ENCODE results near the gene MEP1B.
"Not testable (repeated sequence)": the region's sequence is repeated elsewhere in the genome, so short reads cannot be mapped to it uniquely, and the experiment has no call there.

MEP1B gene

DNA sequence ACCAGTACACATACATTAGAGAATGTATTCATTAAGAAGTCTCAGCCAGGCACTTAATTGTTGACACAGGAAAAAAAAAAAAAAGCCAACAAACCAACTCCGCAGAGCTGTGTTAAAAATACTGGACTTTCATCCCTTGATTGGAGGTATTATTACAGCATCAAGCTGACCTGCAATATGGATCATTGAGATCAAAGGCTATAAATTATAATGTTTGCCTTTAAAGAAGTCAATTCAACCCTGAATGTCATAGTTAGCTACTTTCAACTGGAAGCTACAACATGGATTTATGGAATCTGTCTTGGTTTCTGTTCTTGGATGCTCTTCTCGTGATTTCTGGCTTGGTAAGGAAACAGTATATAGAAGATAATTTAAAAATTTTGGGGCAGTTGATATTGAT lies at the start of gene MEP1B:
Gene MEP1B (plus strand): TSS at position 250 of the 400 bp plus-strand sequence. CDS start 32 bp downstream, at position 282.
- Histone ChIP-seq H3K4me1 (ENCODE audit: control insufficient read depth in 1 of 2, insufficient read depth in 2 of 2, low read length in 2 of 2) (peaks cover 3 to 19% of the 10 kb centered on the region in 2 donors), H3K4me3 (ENCODE audit: low read depth in 1 of 2, low read length in 2 of 2) (peak within 1 kb of the TSS; percentile 63 to 64), H3K36me3 (ENCODE audit: control insufficient read depth in 1 of 2, insufficient read depth in 2 of 2, low read length in 2 of 2) (no peaks in the 10 kb centered on the region), H3K27ac (ENCODE audit: low read depth, low read length) (no peak within 1 kb of the TSS), H3K27me3 (ENCODE audit: control insufficient read depth in 1 of 2, insufficient read depth in 2 of 2, low read length in 2 of 2) (no peaks in the 10 kb centered on the region), H3K9ac (ENCODE audit: low read depth in 1 of 2, low read length in 2 of 2) (peak within 1 kb of the TSS in 1 of 2 donors; percentile 59), H3K9me3 (ENCODE audit: control insufficient read depth in 1 of 2, low read length in 2 of 2) (no peaks in the 10 kb centered on the region)

GRCh38 chr18:32148185-32148870 lies 41.5 kb upstream of the MEP1B start:
- H3K27ac ChIP-seq (ENCODE audit: low read depth, low read length): no peak overlapping the region
- H3K9me3 ChIP-seq (ENCODE audit: control insufficient read depth in 1 of 2, low read length in 2 of 2): no peaks in the 10 kb centered on the region
- H3K4me1 ChIP-seq (ENCODE audit: control insufficient read depth in 1 of 2, insufficient read depth in 2 of 2, low read length in 2 of 2): no peaks in the 10 kb centered on the region
- no peak overlapping the region for H3K4me3 ChIP-seq (ENCODE audit: low read depth in 1 of 2, low read length in 2 of 2)
- H3K9ac ChIP-seq (ENCODE audit: low read depth in 1 of 2, low read length in 2 of 2): no peak overlapping the region
- H3K36me3 ChIP-seq (ENCODE audit: control insufficient read depth in 1 of 2, insufficient read depth in 2 of 2, low read length in 2 of 2): no peaks in the 10 kb centered on the region
- H3K27me3 ChIP-seq (ENCODE audit: control insufficient read depth in 1 of 2, insufficient read depth in 2 of 2, low read length in 2 of 2): no peaks in the 10 kb centered on the region

- H3K4me1 ChIP-seq (ENCODE audit: control insufficient read depth in 1 of 2, insufficient read depth in 2 of 2, low read length in 2 of 2): no peaks in the 10 kb centered on the region
- no peaks in the 10 kb centered on the region for H3K9me3 ChIP-seq (ENCODE audit: control insufficient read depth in 1 of 2, low read length in 2 of 2)
- no peaks in the 10 kb centered on the region for H3K36me3 ChIP-seq (ENCODE audit: control insufficient read depth in 1 of 2, insufficient read depth in 2 of 2, low read length in 2 of 2)
- no peak overlapping the region for H3K9ac ChIP-seq (ENCODE audit: low read depth in 1 of 2, low read length in 2 of 2)
- H3K4me3 ChIP-seq (ENCODE audit: low read depth in 1 of 2, low read length in 2 of 2): no peak overlapping the region
- H3K27me3 ChIP-seq (ENCODE audit: control insufficient read depth in 1 of 2, insufficient read depth in 2 of 2, low read length in 2 of 2): no peaks in the 10 kb centered on the region
- no peak overlapping the region for H3K27ac ChIP-seq (ENCODE audit: low read depth, low read length)
Measured at GRCh38 chr18:32152705-32153448, 37.0 kb upstream of the MEP1B start.

GRCh38 chr18:32156855-32157254 lies 33.0 kb upstream of the MEP1B start:
- no peaks in the 10 kb centered on the region for H3K9me3 ChIP-seq (ENCODE audit: control insufficient read depth in 1 of 2, low read length in 2 of 2)
- H3K27me3 ChIP-seq (ENCODE audit: control insufficient read depth in 1 of 2, insufficient read depth in 2 of 2, low read length in 2 of 2): no peaks in the 10 kb centered on the region
- H3K4me1 ChIP-seq (ENCODE audit: control insufficient read depth in 1 of 2, insufficient read depth in 2 of 2, low read length in 2 of 2): peaks cover 10 to 17% of the 10 kb centered on the region in 2 donors
- no peak overlapping the region for H3K4me3 ChIP-seq (ENCODE audit: low read depth in 1 of 2, low read length in 2 of 2)
- H3K9ac ChIP-seq (ENCODE audit: low read depth in 1 of 2, low read length in 2 of 2): no peak overlapping the region
- H3K27ac ChIP-seq (ENCODE audit: low read depth, low read length): no peak overlapping the region
- H3K36me3 ChIP-seq (ENCODE audit: control insufficient read depth in 1 of 2, insufficient read depth in 2 of 2, low read length in 2 of 2): no peaks in the 10 kb centered on the region

GRCh38 chr18:32157580-32157979 lies 32.3 kb upstream of the MEP1B start:
- no peak overlapping the region for H3K9ac ChIP-seq (ENCODE audit: low read depth in 1 of 2, low read length in 2 of 2)
- H3K27ac ChIP-seq (ENCODE audit: low read depth, low read length): no peak overlapping the region
- H3K36me3 ChIP-seq (ENCODE audit: control insufficient read depth in 1 of 2, insufficient read depth in 2 of 2, low read length in 2 of 2): no peaks in the 10 kb centered on the region
- H3K9me3 ChIP-seq (ENCODE audit: control insufficient read depth in 1 of 2, low read length in 2 of 2): no peaks in the 10 kb centered on the region
- H3K4me3 ChIP-seq (ENCODE audit: low read depth in 1 of 2, low read length in 2 of 2): no peak overlapping the region
- H3K4me1 ChIP-seq (ENCODE audit: control insufficient read depth in 1 of 2, insufficient read depth in 2 of 2, low read length in 2 of 2): peaks cover 10 to 17% of the 10 kb centered on the region in 2 donors
- H3K27me3 ChIP-seq (ENCODE audit: control insufficient read depth in 1 of 2, insufficient read depth in 2 of 2, low read length in 2 of 2): no peaks in the 10 kb centered on the region

DNA sequence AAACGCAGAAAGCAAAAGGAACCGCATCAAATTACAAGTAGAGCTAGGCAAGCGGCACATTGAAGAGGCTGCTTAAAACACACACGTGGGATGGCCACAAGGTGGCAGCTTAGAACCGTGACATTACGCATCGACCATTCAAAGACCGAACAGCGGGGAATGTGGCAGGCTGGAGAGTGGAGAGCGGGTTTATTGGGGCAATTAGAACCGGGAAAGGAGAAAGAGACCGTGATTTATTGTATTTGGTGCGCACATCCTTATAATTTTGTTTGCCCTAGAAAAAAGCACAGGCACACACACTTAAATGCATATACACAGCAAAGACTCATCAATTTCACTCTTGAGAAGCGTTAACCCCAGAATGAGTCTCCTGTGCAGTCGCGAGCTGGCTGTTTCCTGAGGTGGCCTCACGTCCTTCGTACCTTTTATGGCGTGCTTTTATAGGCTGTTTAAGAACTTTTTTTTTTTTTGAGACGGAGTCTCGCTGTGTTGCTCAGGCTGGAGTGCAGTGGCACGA lies 31.7 kb upstream of the MEP1B start:
- Histone ChIP-seq H3K9me3 (ENCODE audit: control insufficient read depth in 1 of 2, low read length in 2 of 2) (no peaks in the 10 kb centered on the region), H3K27ac (ENCODE audit: low read depth, low read length) (no peak overlapping the region), H3K27me3 (ENCODE audit: control insufficient read depth in 1 of 2, insufficient read depth in 2 of 2, low read length in 2 of 2) (no peaks in the 10 kb centered on the region), H3K36me3 (ENCODE audit: control insufficient read depth in 1 of 2, insufficient read depth in 2 of 2, low read length in 2 of 2) (no peaks in the 10 kb centered on the region), H3K4me1 (ENCODE audit: control insufficient read depth in 1 of 2, insufficient read depth in 2 of 2, low read length in 2 of 2) (peaks cover 10 to 17% of the 10 kb centered on the region in 2 donors), H3K9ac (ENCODE audit: low read depth in 1 of 2, low read length in 2 of 2) (peak overlapping the region in 1 of 2 donors; percentile 33), H3K4me3 (ENCODE audit: low read depth in 1 of 2, low read length in 2 of 2) (peak overlapping the region; percentile 70)

GRCh38 chr18:32158631-32159030 lies 31.2 kb upstream of the MEP1B start:
- not testable (repeated sequence) for H3K9me3 ChIP-seq (ENCODE audit: control insufficient read depth in 1 of 2, low read length in 2 of 2); H3K36me3 ChIP-seq (ENCODE audit: control insufficient read depth in 1 of 2, insufficient read depth in 2 of 2, low read length in 2 of 2); H3K27ac ChIP-seq (ENCODE audit: low read depth, low read length); H3K9ac ChIP-seq (ENCODE audit: low read depth in 1 of 2, low read length in 2 of 2); H3K27me3 ChIP-seq (ENCODE audit: control insufficient read depth in 1 of 2, insufficient read depth in 2 of 2, low read length in 2 of 2)
- Histone ChIP-seq H3K4me1 (ENCODE audit: control insufficient read depth in 1 of 2, insufficient read depth in 2 of 2, low read length in 2 of 2) (peaks cover 10 to 17% of the 10 kb centered on the region in 2 donors), H3K4me3 (ENCODE audit: low read depth in 1 of 2, low read length in 2 of 2) (peak overlapping the region; percentile 70)

- Histone ChIP-seq H3K36me3 (ENCODE audit: control insufficient read depth in 1 of 2, insufficient read depth in 2 of 2, low read length in 2 of 2) (no peaks in the 10 kb centered on the region), H3K27ac (ENCODE audit: low read depth, low read length) (no peak overlapping the region)
Measured at GRCh38 chr18:32160547-32160946, 29.3 kb upstream of the MEP1B start.

DNA sequence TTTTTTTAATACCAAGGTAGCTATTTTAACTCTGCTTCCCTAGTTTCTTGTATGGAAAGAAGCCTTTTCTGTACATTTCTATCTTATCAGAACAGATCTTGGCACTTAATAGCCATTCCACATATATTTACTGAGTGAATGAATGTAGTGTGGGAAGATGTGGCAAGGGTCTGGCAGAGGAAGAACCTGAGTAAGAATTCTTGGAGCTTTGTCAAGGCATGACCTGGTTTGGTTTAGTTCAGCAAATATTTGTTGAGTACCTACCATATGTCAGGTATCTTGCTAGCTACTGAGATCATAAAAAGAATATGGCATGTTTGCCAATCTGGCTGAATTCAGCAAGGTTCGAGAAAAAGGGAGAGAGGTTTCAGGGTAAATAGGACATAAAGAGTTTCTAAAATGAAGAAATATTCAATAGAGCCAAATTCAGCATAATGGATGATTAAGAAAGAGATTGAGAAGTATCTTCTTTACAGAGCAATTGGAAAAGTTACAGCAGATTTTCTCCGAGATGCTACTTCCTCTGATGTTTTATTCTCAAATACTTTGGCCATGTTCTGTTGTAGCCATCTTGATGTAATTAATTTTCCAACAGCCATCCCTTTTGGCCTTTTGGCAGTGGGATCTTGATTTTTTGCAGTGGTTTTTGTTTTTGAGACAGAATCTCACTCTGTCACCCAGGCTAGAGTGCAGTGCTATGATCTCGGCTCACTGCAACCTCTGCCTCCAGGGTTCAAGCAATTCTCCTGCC lies 21.7 kb upstream of the MEP1B start:
- H3K27ac ChIP-seq (ENCODE audit: low read depth, low read length): no peak overlapping the region
- no peaks in the 10 kb centered on the region for H3K36me3 ChIP-seq (ENCODE audit: control insufficient read depth in 1 of 2, insufficient read depth in 2 of 2, low read length in 2 of 2)
- H3K9me3 ChIP-seq (ENCODE audit: control insufficient read depth in 1 of 2, low read length in 2 of 2): no peaks in the 10 kb centered on the region
- no peak overlapping the region for H3K9ac ChIP-seq (ENCODE audit: low read depth in 1 of 2, low read length in 2 of 2)
- H3K4me1 ChIP-seq (ENCODE audit: control insufficient read depth in 1 of 2, insufficient read depth in 2 of 2, low read length in 2 of 2): no peaks in the 10 kb centered on the region
- H3K4me3 ChIP-seq (ENCODE audit: low read depth in 1 of 2, low read length in 2 of 2): no peak overlapping the region
- no peaks in the 10 kb centered on the region for H3K27me3 ChIP-seq (ENCODE audit: control insufficient read depth in 1 of 2, insufficient read depth in 2 of 2, low read length in 2 of 2)

More at GRCh38 chr18:32160547-32160946, 29.3 kb upstream of the MEP1B start:
- no peak overlapping the region for H3K9ac ChIP-seq (ENCODE audit: low read depth in 1 of 2, low read length in 2 of 2)
- H3K4me1 ChIP-seq (ENCODE audit: control insufficient read depth in 1 of 2, insufficient read depth in 2 of 2, low read length in 2 of 2): peaks cover 10 to 17% of the 10 kb centered on the region in 2 donors
- no peaks in the 10 kb centered on the region for H3K27me3 ChIP-seq (ENCODE audit: control insufficient read depth in 1 of 2, insufficient read depth in 2 of 2, low read length in 2 of 2)
- H3K9me3 ChIP-seq (ENCODE audit: control insufficient read depth in 1 of 2, low read length in 2 of 2): no peaks in the 10 kb centered on the region
- no peak overlapping the region for H3K4me3 ChIP-seq (ENCODE audit: low read depth in 1 of 2, low read length in 2 of 2)

DNA sequence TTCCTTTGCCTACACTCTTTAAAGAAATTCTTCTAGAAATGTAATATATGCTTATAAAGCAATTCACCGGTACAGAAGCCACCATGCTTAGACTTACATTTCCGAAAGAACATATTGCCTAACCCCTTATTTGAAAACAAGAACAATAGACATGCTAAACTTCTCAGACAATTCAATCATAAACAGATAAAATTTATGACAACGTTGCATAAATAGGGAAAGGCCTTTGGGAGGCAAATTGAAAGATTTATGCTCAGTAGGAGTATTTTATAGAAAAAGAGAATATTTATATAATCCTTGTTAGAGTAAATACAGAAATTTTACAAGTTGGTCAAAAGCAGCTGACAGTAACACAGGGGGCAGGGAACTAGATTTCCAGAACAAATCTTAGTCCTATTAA lies 16.2 kb upstream of the MEP1B start:
- H3K36me3 ChIP-seq (ENCODE audit: control insufficient read depth in 1 of 2, insufficient read depth in 2 of 2, low read length in 2 of 2): no peaks in the 10 kb centered on the region
- no peaks in the 10 kb centered on the region for H3K27me3 ChIP-seq (ENCODE audit: control insufficient read depth in 1 of 2, insufficient read depth in 2 of 2, low read length in 2 of 2)
- H3K4me3 ChIP-seq (ENCODE audit: low read depth in 1 of 2, low read length in 2 of 2): no peak overlapping the region
- no peak overlapping the region for H3K27ac ChIP-seq (ENCODE audit: low read depth, low read length)
- H3K9me3 ChIP-seq (ENCODE audit: control insufficient read depth in 1 of 2, low read length in 2 of 2): no peaks in the 10 kb centered on the region
- no peaks in the 10 kb centered on the region for H3K4me1 ChIP-seq (ENCODE audit: control insufficient read depth in 1 of 2, insufficient read depth in 2 of 2, low read length in 2 of 2)
- H3K9ac ChIP-seq (ENCODE audit: low read depth in 1 of 2, low read length in 2 of 2): no peak overlapping the region

Data from duodenal mucosa (tissue), 2 donors.